GM12891 (cell line): ENCODE measurements around the gene FGGY.
"Not testable (repeated sequence)": the region's sequence is repeated elsewhere in the genome, so short reads cannot be mapped to it uniquely, and the experiment has no call there.

Source experiments
- DNase-seq: peaks from one replicate; pipeline ENCODE4 v3.0.0; 2011; ENCODE audit warnings: low spot score; ENCODE audit not compliant: insufficient read length
- FAIRE-seq: peaks from 2 replicates; lab custom pipeline; 2011; peaks lifted over from hg19 to GRCh38; lab: Jason Lieb, UNC
- PAX5 ChIP-seq: IDR thresholded peaks from 2 replicates; pipeline ENCODE4 v1.6.1; 2011; ENCODE audit warnings: low read length, moderate library complexity, mild to moderate bottlenecking; ENCODE audit not compliant: insufficient read depth, severe bottlenecking
- POLR2A ChIP-seq: IDR thresholded peaks from 2 replicates; pipeline ENCODE4 v1.6.1; 2011; ENCODE audit warnings: low read depth, low read length, control low read depth
- POLR2AphosphoS5 ChIP-seq: IDR thresholded peaks from 2 replicates; pipeline ENCODE4 v1.6.1; 2011; ENCODE audit warnings: low read depth, low read length, control low read depth
- POU2F2 ChIP-seq: IDR thresholded peaks from 2 replicates; pipeline ENCODE4 v1.6.1; 2011; ENCODE audit warnings: low read depth, mild to moderate bottlenecking, control low read depth, low read length, moderate library complexity
- SPI1 ChIP-seq: IDR thresholded peaks from 2 replicates; pipeline ENCODE4 v1.6.1; 2011; ENCODE audit warnings: low read depth, low read length, control low read depth
- TAF1 ChIP-seq: IDR thresholded peaks from 2 replicates; pipeline ENCODE4 v1.6.1; 2011; ENCODE audit warnings: low read depth, low read length, control low read depth

The FGGY gene

GRCh38 chr1:59485949-59486348, 189.1 kb downstream of the FGGY start:
- DNase-seq (no peak), FAIRE-seq (no peak)
- TF ChIP-seq POLR2A: no peak
- no peak for TF ChIP-seq SPI1
- no peak for TF ChIP-seq PAX5
- TF ChIP-seq POU2F2: no peak
- no peak for TF ChIP-seq TAF1
- no peak for TF ChIP-seq POLR2AphosphoS5

GRCh38 chr1:59486615-59487014, 189.7 kb downstream of the FGGY start:
- no peak for FAIRE-seq
- TF ChIP-seq SPI1 (no peak), POLR2AphosphoS5 (no peak), POLR2A (no peak), TAF1 (no peak), PAX5 (no peak), POU2F2 (no peak)
- DNase-seq: no peak

- DNase-seq (no peak), FAIRE-seq (no peak)
- TF ChIP-seq POLR2A: no peak
- TF ChIP-seq POLR2AphosphoS5: no peak
- no peak for TF ChIP-seq SPI1
- TF ChIP-seq PAX5: no peak
- no peak for TF ChIP-seq POU2F2
- TF ChIP-seq TAF1: no peak
Observed at GRCh38 chr1:59487335-59488031, 190.6 kb downstream of the FGGY start.

GRCh38 chr1:59492500-59492899, 195.6 kb downstream of the FGGY start:
- DNase-seq (no peak), FAIRE-seq (no peak)
- TF ChIP-seq SPI1 (no peak), TAF1 (no peak), POLR2AphosphoS5 (no peak), POU2F2 (no peak), PAX5 (no peak), POLR2A (no peak)

GRCh38 chr1:59494145-59494833, 197.4 kb downstream of the FGGY start:
- no peak for FAIRE-seq
- DNase-seq: no peak
- TF ChIP-seq TAF1 (no peak), POLR2AphosphoS5 (no peak), PAX5 (no peak), POU2F2 (no peak), POLR2A (no peak), SPI1 (no peak)

GRCh38 chr1:59496156-59496555, 199.3 kb downstream of the FGGY start:
- not testable (repeated sequence) for FAIRE-seq, DNase-seq

GRCh38 chr1:59497616-59498015, 200.7 kb downstream of the FGGY start:
- FAIRE-seq (no peak), DNase-seq (no peak)
- TF ChIP-seq TAF1 (no peak), POU2F2 (no peak), POLR2A (no peak), POLR2AphosphoS5 (no peak), SPI1 (no peak), PAX5 (no peak)

- FAIRE-seq: no peak
- DNase-seq: no peak
- no peak for TF ChIP-seq POLR2A
- TF ChIP-seq POLR2AphosphoS5: no peak
- TF ChIP-seq POU2F2: no peak
- TF ChIP-seq PAX5: no peak
- TF ChIP-seq TAF1: no peak
- TF ChIP-seq SPI1: no peak
Observed at GRCh38 chr1:59498640-59499039, 201.7 kb downstream of the FGGY start.

GRCh38 chr1:59499273-59499942, 202.5 kb downstream of the FGGY start:
- DNase-seq (no peak), FAIRE-seq (no peak)
- TF ChIP-seq POLR2AphosphoS5 (no peak), TAF1 (no peak), PAX5 (no peak)
